GM21390 (cell line): ENCODE data around the gene UQCC5.
"Not testable (repeated sequence)": the region's sequence is repeated elsewhere in the genome, so short reads cannot be mapped to it uniquely, and the experiment has no call there.

Experiments used
- ATAC-seq: cut with Tn5 transposase; IDR thresholded peaks from one replicate; pipeline ENCODE4 v1.9.1; 2021; ENCODE audit not compliant: unreplicated experiment

The UQCC5 gene

DNA sequence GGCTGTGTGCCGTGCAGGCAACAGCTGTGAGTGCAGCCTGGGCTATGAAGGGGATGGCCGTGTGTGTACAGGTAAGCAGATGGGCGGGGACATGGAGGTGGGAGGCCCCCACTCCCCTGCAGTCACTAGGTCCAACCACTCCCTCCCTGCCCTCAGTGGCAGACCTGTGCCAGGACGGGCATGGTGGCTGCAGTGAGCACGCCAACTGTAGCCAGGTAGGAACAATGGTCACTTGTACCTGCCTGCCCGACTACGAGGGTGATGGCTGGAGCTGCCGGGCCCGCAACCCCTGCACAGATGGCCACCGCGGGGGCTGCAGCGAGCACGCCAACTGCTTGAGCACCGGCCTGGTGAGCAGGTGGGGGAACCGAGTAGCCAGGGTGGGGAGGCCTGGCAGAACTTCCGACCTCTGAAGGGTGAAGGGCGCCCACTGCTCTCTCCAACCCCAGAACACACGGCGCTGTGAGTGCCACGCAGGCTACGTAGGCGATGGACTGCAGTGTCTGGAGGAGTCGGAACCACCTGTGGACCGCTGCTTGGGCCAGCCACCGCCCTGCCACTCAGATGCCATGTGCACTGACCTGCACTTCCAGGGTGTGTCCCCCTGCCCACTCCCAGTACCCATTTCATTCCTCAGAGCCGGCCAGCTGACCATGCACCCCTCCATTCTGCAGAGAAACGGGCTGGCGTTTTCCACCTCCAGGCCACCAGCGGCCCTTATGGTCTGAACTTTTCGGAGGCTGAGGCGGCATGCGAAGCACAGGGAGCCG is 14.3 kb upstream of the UQCC5 start:
- no peak for ATAC-seq

DNA sequence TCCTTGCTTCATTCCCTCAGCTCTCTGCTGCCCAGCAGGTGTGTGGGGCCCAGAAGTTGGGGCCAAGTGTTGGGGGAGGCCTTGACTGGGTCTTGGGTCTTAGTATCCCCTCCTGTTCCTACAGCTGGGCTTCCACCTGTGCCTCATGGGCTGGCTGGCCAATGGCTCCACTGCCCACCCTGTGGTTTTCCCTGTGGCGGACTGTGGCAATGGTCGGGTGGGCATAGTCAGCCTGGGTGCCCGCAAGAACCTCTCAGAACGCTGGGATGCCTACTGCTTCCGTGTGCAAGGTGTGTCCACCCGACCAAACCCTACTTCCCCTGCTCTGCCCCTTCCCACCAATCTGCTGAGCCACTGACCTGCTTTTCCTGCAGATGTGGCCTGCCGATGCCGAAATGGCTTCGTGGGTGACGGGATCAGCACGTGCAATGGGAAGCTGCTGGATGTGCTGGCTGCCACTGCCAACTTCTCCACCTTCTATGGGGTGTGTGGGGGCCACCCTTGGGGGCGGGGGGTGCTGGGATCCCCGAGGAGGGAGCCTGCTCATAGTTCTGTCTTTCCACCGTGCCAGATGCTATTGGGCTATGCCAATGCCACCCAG is 13.7 kb upstream of the UQCC5 start:
- no peak for ATAC-seq

DNA sequence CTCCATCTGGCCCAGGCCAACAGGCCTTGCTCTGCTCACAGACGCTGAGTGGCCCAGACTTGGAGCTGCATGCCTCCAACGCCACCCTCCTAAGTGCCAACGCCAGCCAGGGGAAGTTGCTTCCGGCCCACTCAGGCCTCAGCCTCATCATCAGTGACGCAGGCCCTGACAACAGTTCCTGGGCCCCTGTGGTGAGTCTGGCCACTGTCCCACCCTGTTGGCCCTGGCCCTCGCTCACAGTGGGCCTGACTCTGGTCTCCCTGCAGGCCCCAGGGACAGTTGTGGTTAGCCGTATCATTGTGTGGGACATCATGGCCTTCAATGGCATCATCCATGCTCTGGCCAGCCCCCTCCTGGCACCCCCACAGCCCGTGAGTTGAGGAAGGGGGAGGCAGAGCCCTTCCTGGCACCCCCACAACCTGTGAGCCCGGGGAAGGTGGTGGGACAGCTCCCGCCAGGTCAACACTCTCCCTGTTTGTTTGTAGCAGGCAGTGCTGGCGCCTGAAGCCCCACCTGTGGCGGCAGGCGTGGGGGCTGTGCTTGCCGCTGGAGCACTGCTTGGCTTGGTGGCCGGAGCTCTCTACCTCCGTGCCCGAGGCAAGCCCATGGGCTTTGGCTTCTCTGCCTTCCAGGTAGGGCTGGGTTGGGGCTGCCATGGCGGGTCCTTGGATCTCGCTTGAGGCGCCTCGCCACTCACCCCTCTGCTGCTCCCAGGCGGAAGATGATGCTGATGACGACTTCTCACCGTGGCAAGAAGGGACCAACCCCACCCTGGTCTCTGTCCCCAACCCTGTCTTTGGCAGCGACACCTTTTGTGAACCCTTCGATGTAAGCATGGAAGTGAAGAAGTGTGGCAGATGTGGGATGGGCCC is 12.8 kb upstream of the UQCC5 start:
- ATAC-seq, result no peak

GRCh38 chr3:52524258-52524751 is 12.1 kb upstream of the UQCC5 start:
- no peak for ATAC-seq

DNA sequence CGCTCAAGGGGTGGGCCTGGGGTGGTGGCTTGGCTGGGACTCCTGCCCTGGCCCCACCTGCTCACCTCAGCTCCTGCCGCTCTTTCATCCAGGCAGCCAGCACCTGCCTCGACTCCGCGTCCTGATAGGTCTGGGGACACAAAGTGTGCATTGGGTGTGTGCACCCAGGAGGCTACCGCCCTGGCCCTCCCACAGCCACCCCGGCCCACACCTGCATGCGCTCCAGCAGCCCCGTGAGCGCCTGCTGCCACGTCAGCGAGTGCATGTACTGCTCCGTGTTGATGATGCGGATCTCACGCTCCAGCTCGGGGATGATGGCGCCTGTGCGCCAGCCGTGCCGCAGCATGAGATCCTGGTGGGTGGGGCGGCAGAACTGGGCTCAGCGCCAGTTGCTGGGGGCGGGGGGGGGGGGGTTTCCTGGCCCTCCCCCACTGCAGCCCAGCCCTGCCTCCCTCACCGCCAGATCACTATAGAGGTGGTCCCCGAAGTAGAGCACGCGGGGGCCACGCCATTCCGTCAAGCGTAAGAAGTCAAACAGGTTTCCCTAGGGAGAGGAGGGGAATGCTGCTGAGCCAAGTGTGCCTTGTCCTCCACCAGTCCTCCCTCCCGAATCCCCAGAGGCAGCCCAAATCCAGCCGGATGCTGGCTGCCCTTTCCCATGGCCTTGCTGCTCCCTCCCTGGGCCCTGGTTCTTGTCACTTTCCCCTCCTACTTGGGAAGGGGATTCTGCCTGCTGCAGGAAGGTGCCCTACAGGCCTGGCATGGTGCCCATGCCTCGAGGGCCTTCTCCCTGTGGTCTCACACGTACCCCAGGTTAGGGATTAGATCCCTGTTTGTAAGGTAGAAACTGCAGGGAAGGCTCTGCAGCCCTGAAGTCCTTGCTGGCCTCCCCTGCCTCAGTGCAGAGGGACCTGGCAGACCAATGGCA is 11.4 kb upstream of the UQCC5 start:
- no peak for ATAC-seq

DNA sequence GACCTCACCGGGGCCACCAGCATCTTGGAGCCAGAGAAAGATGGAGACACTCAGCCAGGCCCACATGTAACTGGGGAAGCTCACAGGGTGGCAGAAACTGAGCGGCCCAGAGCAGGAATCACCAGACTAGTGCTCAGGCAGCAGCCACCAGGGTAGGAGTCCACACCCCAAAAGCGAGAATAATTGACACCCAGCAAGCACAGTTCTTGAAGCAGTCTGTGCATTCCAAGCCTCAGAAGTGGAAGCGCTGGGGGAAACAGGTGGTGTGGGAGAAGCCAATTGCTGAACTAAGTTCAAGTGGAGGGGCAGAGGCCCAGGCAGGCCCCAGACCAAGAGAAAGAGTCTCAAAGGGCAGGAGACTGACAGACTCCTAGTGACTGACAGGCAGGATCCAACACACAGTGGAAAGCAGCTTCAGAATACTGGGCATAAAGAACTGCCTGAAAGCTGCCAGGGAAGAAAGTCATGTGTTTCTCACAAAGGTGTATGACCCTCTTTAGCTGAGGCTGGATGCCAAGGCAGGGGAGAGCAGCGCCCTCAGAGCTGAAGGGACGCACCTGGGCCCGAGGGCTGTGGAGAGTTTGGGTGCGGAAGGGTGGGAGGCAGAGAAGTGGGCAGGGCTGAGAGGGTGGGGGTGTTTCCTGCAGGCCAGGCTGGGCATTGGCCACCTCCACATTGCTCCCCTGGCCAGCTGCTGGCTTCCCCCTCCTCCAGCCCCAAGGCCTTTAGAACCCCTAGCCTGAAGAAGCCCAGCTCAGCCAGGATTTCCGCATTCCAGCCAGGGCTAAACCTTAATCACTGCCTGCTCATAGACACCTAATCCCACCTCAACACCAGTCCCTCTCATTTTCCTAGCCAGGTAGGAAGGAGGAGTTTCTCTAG is 10.5 kb upstream of the UQCC5 start:
- no peak for ATAC-seq

- ATAC-seq, result not testable (repeated sequence)
These were observed 9.8 kb upstream of the UQCC5 start for GRCh38 chr3:52526671-52527038.

GRCh38 chr3:52527039-52527731 is 9.2 kb upstream of the UQCC5 start:
- ATAC-seq, result no peak

DNA sequence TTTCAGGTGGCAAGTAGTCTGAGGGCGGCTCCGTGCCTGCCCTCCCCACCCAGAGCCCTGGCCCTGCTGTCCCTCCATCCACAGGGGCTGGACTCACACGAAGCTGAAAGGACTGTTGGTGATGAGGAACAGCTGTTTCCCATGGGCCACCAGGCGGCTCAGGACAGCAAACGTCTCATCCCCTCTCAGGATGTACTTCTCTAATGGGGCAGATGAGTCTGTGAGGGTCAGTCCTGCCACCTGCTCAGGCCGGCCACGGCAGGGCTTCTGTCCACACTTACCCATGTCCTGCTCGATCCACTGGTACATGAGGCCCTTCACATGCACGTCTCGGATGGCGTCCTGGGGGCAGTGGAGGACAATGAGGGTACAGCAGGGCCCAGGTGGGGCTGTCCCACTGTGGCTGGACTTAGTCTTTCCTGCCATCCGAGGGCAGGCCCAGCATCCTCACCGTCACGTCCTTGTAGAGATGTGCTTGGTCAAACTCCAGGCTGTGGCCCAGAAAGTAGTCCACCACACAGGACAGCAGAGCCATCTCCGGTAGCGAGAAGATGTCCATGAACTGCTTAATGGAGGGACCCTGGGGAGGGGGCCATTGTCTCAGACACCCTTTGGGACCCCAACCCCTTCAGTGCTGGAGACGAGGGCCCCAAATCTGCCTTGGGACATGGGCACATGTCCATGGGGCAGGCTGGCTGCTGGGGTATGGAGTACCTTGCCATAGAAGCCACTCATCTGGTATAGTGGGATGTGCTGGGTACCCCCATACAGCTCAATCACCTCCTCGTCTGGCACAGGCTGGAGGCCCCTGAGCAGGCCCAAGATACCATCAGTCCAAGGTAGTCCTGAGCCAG is 8.4 kb upstream of the UQCC5 start:
- ATAC-seq, result no peak

DNA sequence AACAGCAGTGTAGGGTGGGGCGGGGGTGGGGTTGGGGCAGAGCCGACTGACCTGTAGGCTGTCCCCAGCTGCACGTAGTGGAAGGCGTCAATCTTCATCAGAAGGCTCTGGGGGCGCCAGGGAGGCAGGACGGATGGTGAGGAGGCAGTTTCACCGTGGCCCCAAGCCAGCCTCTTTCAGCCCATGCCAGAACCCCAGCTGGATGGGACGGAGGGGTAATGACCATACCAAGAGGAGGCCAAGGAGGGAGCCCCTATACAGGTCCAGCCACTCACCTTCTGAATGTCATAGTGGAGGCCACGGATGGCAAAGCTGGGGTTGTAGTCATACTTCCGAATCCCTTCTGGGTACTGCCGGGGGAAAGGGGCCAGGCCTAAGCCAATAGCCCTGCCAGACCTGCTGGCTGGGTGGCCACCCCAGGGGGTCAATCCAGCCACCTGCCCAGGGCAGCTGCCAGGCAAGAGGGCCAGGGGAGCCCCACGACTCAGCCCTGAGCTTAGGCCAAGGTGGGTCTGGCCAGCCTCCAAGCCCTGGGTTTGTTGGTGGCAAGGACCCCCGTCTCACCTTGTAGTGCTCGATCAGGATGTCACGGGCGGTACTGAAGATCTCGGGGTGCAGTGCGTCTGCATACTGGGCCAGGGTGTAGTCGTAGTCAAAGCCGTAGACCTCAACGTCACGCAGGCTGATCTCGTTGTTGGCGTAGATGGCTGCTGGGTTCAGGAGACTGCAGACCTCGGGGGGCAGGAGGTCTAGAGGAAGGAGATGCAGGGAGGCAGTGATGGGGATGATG is 7.6 kb upstream of the UQCC5 start:
- ATAC-seq, result no peak

GRCh38 chr3:52529376-52530333 is 6.8 kb upstream of the UQCC5 start:
- ATAC-seq, result no peak

DNA sequence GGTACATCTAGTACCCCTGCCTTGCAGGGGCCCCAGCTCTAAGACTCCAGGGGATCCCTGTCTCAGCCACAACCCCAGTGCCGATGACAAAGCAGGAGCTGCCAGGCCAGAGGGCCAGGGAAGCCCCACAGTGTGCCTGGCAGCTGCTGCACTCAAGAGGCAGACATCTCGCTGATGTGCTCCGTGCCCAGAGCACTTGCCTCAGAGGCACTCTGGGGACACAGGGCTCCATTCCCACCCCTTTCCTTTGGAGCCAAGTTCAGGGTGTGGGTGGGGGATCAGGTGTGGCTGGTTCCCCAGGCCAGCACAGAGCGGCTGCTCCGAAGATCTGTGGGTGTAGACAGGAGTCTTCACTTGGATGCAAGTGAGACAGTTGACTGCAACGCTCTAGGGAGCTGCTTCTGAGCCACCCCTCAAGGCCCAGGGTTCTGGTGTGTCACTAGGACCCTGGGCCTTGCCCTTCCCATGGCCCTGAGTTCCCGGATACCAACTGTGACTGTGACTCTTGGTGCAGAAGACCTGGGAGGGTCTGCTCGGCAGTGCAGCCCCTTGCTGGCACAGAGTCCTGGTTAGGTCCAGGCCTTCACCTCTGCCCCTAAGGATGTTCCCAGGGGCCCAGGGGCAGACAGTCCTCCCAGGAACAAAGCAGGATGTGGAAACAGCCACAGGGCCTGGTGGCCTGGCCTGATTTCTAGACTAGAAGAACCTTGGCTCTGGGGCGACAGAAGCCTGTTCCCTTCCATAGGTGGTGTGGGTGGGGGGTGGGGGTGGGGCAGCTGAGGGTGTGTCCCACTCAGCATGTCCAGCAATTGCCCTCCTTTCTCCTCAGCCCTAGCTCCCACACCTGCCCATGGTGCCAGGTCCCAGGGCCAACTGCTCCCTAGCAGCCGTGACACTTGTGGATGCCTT is 5.2 kb upstream of the UQCC5 start:
- ATAC-seq, result no peak

DNA sequence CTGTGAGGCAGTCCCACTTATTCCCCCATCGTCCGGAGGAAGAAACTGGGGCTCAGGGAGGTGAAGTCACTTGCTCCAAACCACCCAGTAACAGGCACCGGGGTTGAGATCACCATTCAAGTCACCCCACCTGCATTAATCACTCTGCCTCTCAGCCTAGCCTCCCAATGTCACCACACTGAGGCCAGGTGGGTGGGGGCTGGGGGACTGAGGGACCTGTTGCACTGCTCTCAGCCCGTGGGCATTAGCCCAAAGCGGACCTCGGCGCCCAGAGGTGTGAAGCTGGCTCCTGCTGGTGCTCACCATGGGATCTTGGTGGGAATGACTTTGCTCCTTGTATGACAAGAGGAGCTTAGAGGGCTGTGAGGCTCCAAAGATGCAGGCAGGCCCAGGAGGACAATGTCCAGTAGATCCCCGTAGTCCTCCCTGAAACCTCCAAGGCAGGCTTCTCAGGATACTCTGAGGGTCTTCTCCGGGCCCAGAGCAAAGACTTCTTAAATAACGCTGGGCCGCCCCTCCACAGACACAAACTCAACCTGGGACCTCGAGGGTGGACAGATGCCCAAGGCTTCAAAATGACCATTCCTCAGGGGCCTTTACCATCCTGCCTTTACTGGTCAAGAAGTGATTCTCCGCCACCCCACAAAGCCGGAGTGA is 4.4 kb upstream of the UQCC5 start:
- ATAC-seq, result no peak

GRCh38 chr3:52532517-52532837 is 3.9 kb upstream of the UQCC5 start:
- no peak for ATAC-seq
